A673 (cell line): ENCODE measurements around the gene RANBP10.

Experiments used
- EZH2 ChIP-seq: fragments of 200-600 bp; sonication (generic); IDR thresholded peaks from 2 replicates; pipeline ENCODE4 v1.6.1; 2017; ENCODE audit warnings: borderline replicate concordance, low read depth, mild to moderate bottlenecking, mixed read lengths, antibody characterized with exemption, low read length; ENCODE audit not compliant: poor library complexity, severe bottlenecking
- TF ChIP-seq, protein P1 (sequence below): fragments of 300-800, 200-600 bp; sonication (generic); conservative IDR thresholded peaks from 2 replicates; pipeline ENCODE4 v1.5.1; 2017; ENCODE audit warnings: low read depth, mild to moderate bottlenecking, antibody characterized with exemption, low read length, moderate library complexity, mixed read lengths

DNA sequence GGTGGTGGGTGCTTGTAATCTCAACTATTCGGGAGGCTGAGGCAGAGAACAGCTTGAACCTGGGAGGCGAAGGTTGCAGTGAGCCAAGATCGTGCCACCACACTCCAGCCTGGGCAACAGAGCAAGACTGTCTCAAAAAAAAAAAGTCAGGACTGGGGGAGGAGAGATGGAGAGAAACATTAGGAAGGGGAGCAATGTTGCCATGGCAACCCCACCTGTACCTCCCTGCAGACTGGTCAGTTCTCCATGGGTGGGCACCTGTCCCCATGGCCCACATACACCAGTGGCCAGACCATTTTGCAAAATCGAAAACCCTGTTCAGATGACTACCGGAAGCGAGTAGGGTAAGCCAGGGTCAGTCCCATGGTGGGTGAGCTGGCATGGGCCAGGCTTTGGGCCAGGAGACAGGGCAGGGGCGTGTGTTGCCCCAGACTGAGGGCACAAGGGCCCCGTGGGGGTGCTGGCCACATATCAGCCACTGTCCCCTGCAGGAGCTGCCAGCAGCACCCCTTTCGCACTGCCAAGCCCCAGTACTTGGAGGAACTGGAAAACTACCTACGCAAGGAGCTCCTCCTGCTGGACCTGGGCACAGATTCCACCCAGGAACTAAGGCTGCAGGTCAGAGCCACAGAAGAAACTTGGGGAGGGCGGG, 14.4 kb upstream of the RANBP10 start:
- TF ChIP-seq, protein P1, sequence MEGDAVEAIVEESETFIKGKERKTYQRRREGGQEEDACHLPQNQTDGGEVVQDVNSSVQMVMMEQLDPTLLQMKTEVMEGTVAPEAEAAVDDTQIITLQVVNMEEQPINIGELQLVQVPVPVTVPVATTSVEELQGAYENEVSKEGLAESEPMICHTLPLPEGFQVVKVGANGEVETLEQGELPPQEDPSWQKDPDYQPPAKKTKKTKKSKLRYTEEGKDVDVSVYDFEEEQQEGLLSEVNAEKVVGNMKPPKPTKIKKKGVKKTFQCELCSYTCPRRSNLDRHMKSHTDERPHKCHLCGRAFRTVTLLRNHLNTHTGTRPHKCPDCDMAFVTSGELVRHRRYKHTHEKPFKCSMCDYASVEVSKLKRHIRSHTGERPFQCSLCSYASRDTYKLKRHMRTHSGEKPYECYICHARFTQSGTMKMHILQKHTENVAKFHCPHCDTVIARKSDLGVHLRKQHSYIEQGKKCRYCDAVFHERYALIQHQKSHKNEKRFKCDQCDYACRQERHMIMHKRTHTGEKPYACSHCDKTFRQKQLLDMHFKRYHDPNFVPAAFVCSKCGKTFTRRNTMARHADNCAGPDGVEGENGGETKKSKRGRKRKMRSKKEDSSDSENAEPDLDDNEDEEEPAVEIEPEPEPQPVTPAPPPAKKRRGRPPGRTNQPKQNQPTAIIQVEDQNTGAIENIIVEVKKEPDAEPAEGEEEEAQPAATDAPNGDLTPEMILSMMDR, result no peak
- no peak for TF ChIP-seq EZH2
